Keratinocyte (primary cell): ENCODE results near the gene FAM221B. TPM values are rescaled to one million over a fixed set of nuclear protein-coding genes. Genes with fewer than 3 reads are reported as not detected.

Source experiments
- DNase-seq: peaks from one replicate; pipeline ENCODE4 v3.0.0-alpha.2; 2011; ENCODE audit warnings: low read depth, missing footprints, low spot score
- FAIRE-seq: peaks from 2 replicates; lab custom pipeline; 2011; peaks lifted over from hg19 to GRCh38; lab: Jason Lieb, UNC
- H2AFZ ChIP-seq: 2 replicates; pipeline ENCODE4 v1.6.0; 2012; ENCODE audit warnings: low read length, control low read depth, inconsistent platforms; ENCODE audit not compliant: control insufficient read depth
- H3K27ac ChIP-seq: 2 replicates; pipeline ENCODE4 v1.5.1; 2011; ENCODE audit warnings: low read length; ENCODE audit not compliant: control insufficient read depth, insufficient read depth
- H3K27me3 ChIP-seq: 3 replicates; pipeline ENCODE4 v1.6.0; 2011; ENCODE audit warnings: low read length; ENCODE audit not compliant: control insufficient read depth, insufficient read depth; ENCODE audit errors: extremely low read depth
- H3K36me3 ChIP-seq, 2 experiments: 2 replicates in 1 of 2; 3 replicates in 1 of 2; pipeline ENCODE4 v1.5.1; 2011; ENCODE audit warnings: low read length in 2 of 2, mild to moderate bottlenecking in 1 of 2; ENCODE audit not compliant: control insufficient read depth in 2 of 2, insufficient read depth in 2 of 2; ENCODE audit errors: extremely low read depth in 1 of 2
- H3K4me1 ChIP-seq: 3 replicates; pipeline ENCODE4 v1.5.1; 2011; ENCODE audit warnings: low read length; ENCODE audit not compliant: control insufficient read depth, insufficient read depth; ENCODE audit errors: extremely low read depth
- H3K4me2 ChIP-seq: 3 replicates; pipeline ENCODE4 v1.6.0; 2011; ENCODE audit warnings: low read depth, low read length; ENCODE audit not compliant: control insufficient read depth, insufficient read depth; ENCODE audit errors: extremely low read depth
- H3K4me3 ChIP-seq, 3 experiments: fragments of 200-600 bp in 1 of 3; sonication (generic) in 1 of 3; 2 replicates in 2 of 3; 3 replicates in 1 of 3; pipeline ENCODE4 v1.5.1; 2011 to 2016; ENCODE audit warnings: low read length in 3 of 3, mild to moderate bottlenecking in 3 of 3, control low read depth in 2 of 3, inconsistent platforms in 1 of 3, low read depth in 1 of 3, mixed read lengths in 1 of 3, mixed run types in 1 of 3, moderate library complexity in 1 of 3; ENCODE audit not compliant: control insufficient read depth in 2 of 3, insufficient read depth in 2 of 3; ENCODE audit errors: extremely low read depth in 1 of 3
- H3K79me2 ChIP-seq: 2 replicates; pipeline ENCODE4 v1.6.0; 2012; ENCODE audit warnings: low read length; ENCODE audit not compliant: control insufficient read depth, insufficient read depth
- H3K9ac ChIP-seq: 3 replicates; pipeline ENCODE4 v1.6.0; 2011; ENCODE audit warnings: low read length; ENCODE audit not compliant: control insufficient read depth, insufficient read depth; ENCODE audit errors: extremely low read depth
- H3K9me1 ChIP-seq: 3 replicates; pipeline ENCODE4 v1.6.0; 2011; ENCODE audit warnings: low read length; ENCODE audit not compliant: control insufficient read depth, insufficient read depth; ENCODE audit errors: extremely low read depth
- H3K9me3 ChIP-seq: 2 replicates; pipeline ENCODE4 v1.5.1; 2012; ENCODE audit warnings: low read depth, low read length; ENCODE audit not compliant: control insufficient read depth
- H4K20me1 ChIP-seq: 3 replicates; pipeline ENCODE4 v1.6.0; 2011; ENCODE audit warnings: low read length; ENCODE audit not compliant: control insufficient read depth, insufficient read depth; ENCODE audit errors: extremely low read depth
- CTCF ChIP-seq, 3 experiments: IDR thresholded peaks in 1 of 3; conservative IDR thresholded peaks in 1 of 3; optimal IDR thresholded peaks in 1 of 3; 2 replicates in 2 of 3; 3 replicates in 1 of 3; pipeline versions ENCODE3 to v1.5.1; 2011; ENCODE audit warnings: low read length in 3 of 3, mild to moderate bottlenecking in 3 of 3, moderate library complexity in 2 of 3, control low read depth in 1 of 3, inconsistent platforms in 1 of 3; ENCODE audit not compliant: insufficient read depth in 2 of 3; ENCODE audit errors: extremely low read depth in 1 of 3
- EZH2 ChIP-seq: IDR thresholded peaks from one replicate; pipeline ENCODE4 v1.6.1; 2012; ENCODE audit warnings: inconsistent platforms, mild to moderate bottlenecking, low read length, moderate library complexity
- dilution Hi-C: fragments of 300-500 bp; cut with MboI; formaldehyde crosslinking; loops from one replicate; pipeline ENCODE4 v1.7.0; 2020; ENCODE audit warnings: low sequenced_read_pairs; ENCODE audit not compliant: extremely low pct_ligation_motif_present
- polyA plus RNA-seq, 5 experiments: library from polyadenylated mRNA; depleted of rRNA in 3 of 5; stranded (reverse) in 3 of 5; stranded (forward) in 1 of 5; unstranded in 1 of 5; fragments of >200 nt; gene quantifications; 1 replicate in 1 of 5; 2 replicates in 3 of 5; 3 replicates in 1 of 5; pipeline versions ENCODE4 v1.2.1 to v1.2.3, GENCODE V29; 2011 to 2012; ENCODE audit warnings: missing spikeins in 2 of 5, low read depth in 1 of 5, low replicate concordance in 1 of 5

Gene FAM221B
- polyA plus RNA-seq, 1 donor (not counting 4 experiments of a cell fraction or from before 2014, with no cell fraction given) = not detected

GRCh38 chr9:35806101-35806500 is 22.4 kb downstream of the FAM221B start:
- Histone ChIP-seq H3K4me2 (no peak overlapping the region), H3K27ac (no peak overlapping the region), H3K36me3 (peaks cover 0 to 2% of the 10 kb centered on the region in 2 experiments), H3K9ac (no peak overlapping the region), H3K4me1 (no peaks in the 10 kb centered on the region), H2AFZ (no peak overlapping the region), H3K9me1 (no peaks in the 10 kb centered on the region), H3K4me3 (no peak overlapping the region), H3K79me2 (no peaks in the 10 kb centered on the region), H3K27me3 (no peaks in the 10 kb centered on the region), H4K20me1 (no peaks in the 10 kb centered on the region), H3K9me3 (no peaks in the 10 kb centered on the region)
- dilution Hi-C loops = no loop called here
- no peak for DNase-seq
- TF ChIP-seq EZH2 (no peak), CTCF (optimal IDR thresholded peaks at IDR 0.05 in 1 of 3, IDR thresholded peaks at IDR 0.05 in 1 of 3, conservative IDR thresholded peaks at IDR 0.05 in 1 of 3; ENCODE audit: extremely low read depth in 1 of 3, insufficient read depth in 2 of 3, low read length in 3 of 3) (no peak)
- no peak for FAIRE-seq

- no peak for TF ChIP-seq EZH2
- TF ChIP-seq CTCF (optimal IDR thresholded peaks at IDR 0.05 in 1 of 3, IDR thresholded peaks at IDR 0.05 in 1 of 3, conservative IDR thresholded peaks at IDR 0.05 in 1 of 3; ENCODE audit: extremely low read depth in 1 of 3, insufficient read depth in 2 of 3, low read length in 3 of 3) = no peak
- H4K20me1 ChIP-seq = no peaks in the 10 kb centered on the region
- FAIRE-seq = no peak
- H2AFZ ChIP-seq = no peak overlapping the region
- H3K9me3 ChIP-seq = no peaks in the 10 kb centered on the region
- no peak overlapping the region for H3K4me3 ChIP-seq
- H3K79me2 ChIP-seq = no peaks in the 10 kb centered on the region
- no peak for DNase-seq
- H3K9me1 ChIP-seq = no peaks in the 10 kb centered on the region
- no peak overlapping the region for H3K4me2 ChIP-seq
- H3K9ac ChIP-seq = no peak overlapping the region
- no peaks in the 10 kb centered on the region for H3K27me3 ChIP-seq
- dilution Hi-C loops = no loop called here
- H3K4me1 ChIP-seq = peaks cover 13% of the 10 kb centered on the region
- H3K27ac ChIP-seq = no peak overlapping the region
- H3K36me3 ChIP-seq = peaks cover 0 to 2% of the 10 kb centered on the region in 2 experiments
Measured at GRCh38 chr9:35801328-35802128, 27.0 kb downstream of the FAM221B start.
